Neutrophil (primary cell): ENCODE measurements around the gene HEMGN.

Experiments used
- H3K27ac ChIP-seq: fragments of 200-600 bp; sonication (generic); 2 replicates; pipeline ENCODE4 v1.5.1; 2016; ENCODE audit warnings: mild to moderate bottlenecking, moderate library complexity
- H3K27me3 ChIP-seq: fragments of 200-600 bp; sonication (generic); 2 replicates; pipeline ENCODE4 v1.6.0; 2016; ENCODE audit warnings: mild to moderate bottlenecking
- H3K36me3 ChIP-seq: fragments of 200-600 bp; sonication (generic); 2 replicates; pipeline ENCODE4 v1.5.1; 2017
- H3K4me1 ChIP-seq, 2 experiments: fragments of 200-600 bp in 1 of 2; sonication (generic) in 1 of 2; 1 replicate in 1 of 2; 2 replicates in 1 of 2; pipeline versions ENCODE4 v1.5.1 to v1.6.1; 2013 to 2016; ENCODE audit warnings: low read depth in 1 of 2, low read length in 1 of 2, mild to moderate bottlenecking in 1 of 2, moderate library complexity in 1 of 2; ENCODE audit not compliant: control insufficient read depth in 1 of 2, insufficient read depth in 1 of 2
- H3K4me3 ChIP-seq, 2 experiments: fragments of 200-600 bp in 1 of 2; sonication (generic) in 1 of 2; 1 replicate in 1 of 2; 2 replicates in 1 of 2; pipeline ENCODE4 v1.5.1; 2013 to 2016; ENCODE audit warnings: low read depth in 1 of 2, low read length in 1 of 2, mild to moderate bottlenecking in 1 of 2, moderate library complexity in 1 of 2
- H3K9me3 ChIP-seq: fragments of 200-600 bp; sonication (generic); 2 replicates; pipeline ENCODE4 v1.5.1; 2016
- TF ChIP-seq, protein P1 (sequence below): fragments of 200-600 bp; sonication (generic); IDR thresholded peaks from 2 replicates; pipeline ENCODE4 v1.5.1; 2016; ENCODE audit warnings: antibody characterized with exemption

HEMGN gene

GRCh38 chr9:97982683-97983588 lies 45.0 kb upstream of the HEMGN start, which contains the start of gene ANP32B:
Gene ANP32B, plus strand, starts transcription at chr9:97983341. Its CDS starts 215 bp downstream, at chr9:97983556.
- TF ChIP-seq, protein P1, sequence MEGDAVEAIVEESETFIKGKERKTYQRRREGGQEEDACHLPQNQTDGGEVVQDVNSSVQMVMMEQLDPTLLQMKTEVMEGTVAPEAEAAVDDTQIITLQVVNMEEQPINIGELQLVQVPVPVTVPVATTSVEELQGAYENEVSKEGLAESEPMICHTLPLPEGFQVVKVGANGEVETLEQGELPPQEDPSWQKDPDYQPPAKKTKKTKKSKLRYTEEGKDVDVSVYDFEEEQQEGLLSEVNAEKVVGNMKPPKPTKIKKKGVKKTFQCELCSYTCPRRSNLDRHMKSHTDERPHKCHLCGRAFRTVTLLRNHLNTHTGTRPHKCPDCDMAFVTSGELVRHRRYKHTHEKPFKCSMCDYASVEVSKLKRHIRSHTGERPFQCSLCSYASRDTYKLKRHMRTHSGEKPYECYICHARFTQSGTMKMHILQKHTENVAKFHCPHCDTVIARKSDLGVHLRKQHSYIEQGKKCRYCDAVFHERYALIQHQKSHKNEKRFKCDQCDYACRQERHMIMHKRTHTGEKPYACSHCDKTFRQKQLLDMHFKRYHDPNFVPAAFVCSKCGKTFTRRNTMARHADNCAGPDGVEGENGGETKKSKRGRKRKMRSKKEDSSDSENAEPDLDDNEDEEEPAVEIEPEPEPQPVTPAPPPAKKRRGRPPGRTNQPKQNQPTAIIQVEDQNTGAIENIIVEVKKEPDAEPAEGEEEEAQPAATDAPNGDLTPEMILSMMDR = peak; percentile 99
- Histone ChIP-seq H3K27me3 (no peaks in the 10 kb centered on the region), H3K4me3 (peak within 1 kb of the TSS; percentile 92 to 99), H3K4me1 (peaks cover 25 to 26% of the 10 kb centered on the region in 2 experiments), H3K36me3 (no peaks in the 10 kb centered on the region), H3K9me3 (no peaks in the 10 kb centered on the region), H3K27ac (peak within 1 kb of the TSS; percentile 89)

DNA sequence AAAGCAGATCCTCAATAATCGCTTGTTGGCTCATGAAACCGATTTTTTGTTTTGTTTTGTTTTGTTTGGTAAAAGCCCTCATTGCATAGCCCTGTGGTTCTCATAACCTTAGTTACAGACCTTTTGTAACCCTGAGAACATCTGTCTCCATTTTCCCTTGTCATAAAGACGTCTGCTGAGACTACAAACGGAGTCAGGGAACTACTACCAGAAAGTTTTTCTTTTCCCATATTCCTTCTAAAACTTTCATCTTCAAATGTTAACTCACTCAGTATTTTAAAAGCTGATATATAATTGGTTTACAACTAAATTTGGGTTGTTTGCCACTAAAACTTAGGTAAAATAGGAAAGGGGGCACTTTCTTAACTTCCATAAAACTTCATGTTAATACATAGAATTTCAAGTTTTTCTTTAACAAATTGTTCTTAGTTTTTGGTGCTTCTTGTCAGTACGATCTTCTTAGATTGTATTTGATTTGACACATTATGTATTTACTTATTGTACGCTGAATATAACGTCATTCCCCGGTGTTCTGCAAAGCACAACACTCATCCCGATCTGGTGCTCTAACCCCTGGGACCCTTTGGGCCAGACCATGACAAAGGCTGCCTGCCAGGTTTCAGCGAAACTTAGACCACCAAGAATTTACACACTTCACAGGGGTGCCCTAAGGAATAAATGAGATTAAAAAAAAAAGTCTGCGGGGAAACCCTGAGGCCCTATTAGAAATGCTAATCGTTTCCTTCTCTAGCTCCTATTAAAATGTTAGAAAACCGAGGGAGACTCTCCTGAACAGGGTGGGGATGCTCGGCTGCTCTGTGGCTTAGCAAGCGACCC lies 44.1 kb upstream of the HEMGN start:
- Histone ChIP-seq H3K27me3 (no peaks in the 10 kb centered on the region), H3K36me3 (no peaks in the 10 kb centered on the region), H3K4me3 (peak overlapping the region; percentile 92 to 99), H3K4me1 (peaks cover 22 to 25% of the 10 kb centered on the region in 2 experiments), H3K27ac (peak overlapping the region; percentile 89), H3K9me3 (no peaks in the 10 kb centered on the region)
- TF ChIP-seq, protein P1 = no peak

DNA sequence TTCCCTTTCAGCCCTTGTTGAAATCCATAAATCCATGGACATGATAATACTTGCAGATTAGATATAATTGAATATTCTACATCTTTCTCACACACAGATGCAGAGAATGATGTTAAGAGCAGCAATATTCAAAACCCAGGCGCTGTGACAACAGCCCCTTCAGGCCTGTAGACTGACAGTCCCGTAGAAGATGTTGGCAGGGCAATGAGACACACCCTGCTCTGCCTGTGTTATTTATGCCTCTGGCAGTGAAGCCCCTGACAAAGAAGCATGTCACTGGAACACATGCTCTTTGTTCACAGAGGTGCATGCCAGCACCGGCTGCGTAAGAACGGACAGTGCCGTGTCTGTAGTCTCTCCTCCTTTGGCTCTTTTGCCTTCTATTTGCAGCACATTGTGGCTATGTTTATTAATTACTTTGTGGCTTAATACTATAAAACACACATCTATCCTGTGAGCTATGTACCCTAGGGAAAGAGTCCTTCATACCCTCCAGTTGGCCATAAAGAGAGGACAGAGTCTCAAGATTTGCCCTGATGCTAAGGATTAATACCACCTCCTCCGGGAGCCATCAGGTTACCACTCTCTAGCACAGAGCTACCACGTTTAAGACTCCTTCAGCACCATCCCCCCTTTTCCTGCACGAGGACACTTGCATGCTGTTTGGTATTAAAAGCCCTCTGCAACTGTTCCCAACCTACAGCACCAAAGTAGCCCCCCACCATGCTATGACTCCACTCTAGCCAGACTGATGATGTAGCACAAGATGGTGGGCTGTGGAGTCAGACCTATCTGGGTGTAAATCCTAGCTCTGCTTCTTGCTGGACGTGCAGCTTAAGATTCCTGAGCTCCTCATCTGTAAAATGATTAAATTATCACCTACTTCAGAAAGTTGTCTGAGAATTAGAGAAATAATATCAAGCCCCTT lies 43.2 kb upstream of the HEMGN start:
- H3K9me3 ChIP-seq = no peaks in the 10 kb centered on the region
- no peak overlapping the region for H3K27ac ChIP-seq
- H3K4me3 ChIP-seq = no peak overlapping the region
- H3K27me3 ChIP-seq = no peaks in the 10 kb centered on the region
- TF ChIP-seq, protein P1 = no peak
- no peaks in the 10 kb centered on the region for H3K36me3 ChIP-seq
- H3K4me1 ChIP-seq = peaks cover 20 to 22% of the 10 kb centered on the region in 2 experiments

GRCh38 chr9:97980479-97980803 lies 42.5 kb upstream of the HEMGN start:
- Histone ChIP-seq H3K9me3 (no peaks in the 10 kb centered on the region), H3K36me3 (no peaks in the 10 kb centered on the region), H3K27ac (no peak overlapping the region), H3K4me3 (no peak overlapping the region), H3K27me3 (no peaks in the 10 kb centered on the region), H3K4me1 (peaks cover 13 to 15% of the 10 kb centered on the region in 2 experiments)
- TF ChIP-seq, protein P1 = no peak
